Vagina (tissue), 2 donors: Measurements from ENCODE around the gene ZFP91.

Experiments used
- POLR2A ChIP-seq, 2 donors: fragments of 450-650 bp; IDR thresholded peaks; one replicate each; pipeline ENCODE4 v1.6.1; 2017; ENCODE audit warnings: antibody characterized with exemption in 2 of 2, mild to moderate bottlenecking in 2 of 2, moderate library complexity in 2 of 2
- POLR2AphosphoS5 ChIP-seq, 2 donors: sonication (generic); formaldehyde crosslinking; IDR thresholded peaks; one replicate each; pipeline ENCODE4 v1.9.0; 2017; ENCODE audit warnings: antibody characterized with exemption in 2 of 2, mild to moderate bottlenecking in 2 of 2, low read depth in 1 of 2; ENCODE audit not compliant: insufficient read depth in 1 of 2

- no peak for TF ChIP-seq POLR2A (IDR thresholded peaks at IDR 0.05)
- no peak for TF ChIP-seq POLR2AphosphoS5 (IDR thresholded peaks at IDR 0.05; ENCODE audit: insufficient read depth in 1 of 2, low read depth in 1 of 2)
These were observed 16.0 kb downstream of the ZFP91 start for GRCh38 chr11:58594826-58595225.
